Smooth muscle cell of the brain vasculature (primary cell): ENCODE measurements around the gene KLHDC7B.

Experiments used
- DNase-seq: peaks from one replicate; pipeline ENCODE4 v3.0.0-alpha.2; 2012; ENCODE audit warnings: low read depth, low spot score

The KLHDC7B gene

DNA sequence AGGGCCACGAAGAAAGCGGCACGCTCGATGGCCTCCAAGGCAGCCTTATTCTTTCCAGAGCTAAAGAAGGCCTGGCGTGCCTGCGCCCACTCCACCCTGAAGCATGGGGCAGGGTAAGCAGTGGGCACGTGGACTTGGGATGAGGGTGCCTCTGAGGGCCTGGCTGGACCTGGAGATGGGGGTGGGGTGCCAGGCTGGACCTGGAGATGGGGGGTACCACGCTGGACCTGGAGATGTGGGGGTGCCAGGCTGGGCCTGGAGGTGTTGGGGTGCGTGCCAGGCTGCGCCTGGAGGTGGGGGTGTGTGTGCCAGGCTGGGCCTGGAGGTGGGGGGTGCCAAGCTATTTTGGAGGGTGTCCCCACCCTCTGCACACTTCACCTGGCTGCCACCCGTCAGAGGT is 27.3 kb downstream of the KLHDC7B start:
- no peak for DNase-seq

DNA sequence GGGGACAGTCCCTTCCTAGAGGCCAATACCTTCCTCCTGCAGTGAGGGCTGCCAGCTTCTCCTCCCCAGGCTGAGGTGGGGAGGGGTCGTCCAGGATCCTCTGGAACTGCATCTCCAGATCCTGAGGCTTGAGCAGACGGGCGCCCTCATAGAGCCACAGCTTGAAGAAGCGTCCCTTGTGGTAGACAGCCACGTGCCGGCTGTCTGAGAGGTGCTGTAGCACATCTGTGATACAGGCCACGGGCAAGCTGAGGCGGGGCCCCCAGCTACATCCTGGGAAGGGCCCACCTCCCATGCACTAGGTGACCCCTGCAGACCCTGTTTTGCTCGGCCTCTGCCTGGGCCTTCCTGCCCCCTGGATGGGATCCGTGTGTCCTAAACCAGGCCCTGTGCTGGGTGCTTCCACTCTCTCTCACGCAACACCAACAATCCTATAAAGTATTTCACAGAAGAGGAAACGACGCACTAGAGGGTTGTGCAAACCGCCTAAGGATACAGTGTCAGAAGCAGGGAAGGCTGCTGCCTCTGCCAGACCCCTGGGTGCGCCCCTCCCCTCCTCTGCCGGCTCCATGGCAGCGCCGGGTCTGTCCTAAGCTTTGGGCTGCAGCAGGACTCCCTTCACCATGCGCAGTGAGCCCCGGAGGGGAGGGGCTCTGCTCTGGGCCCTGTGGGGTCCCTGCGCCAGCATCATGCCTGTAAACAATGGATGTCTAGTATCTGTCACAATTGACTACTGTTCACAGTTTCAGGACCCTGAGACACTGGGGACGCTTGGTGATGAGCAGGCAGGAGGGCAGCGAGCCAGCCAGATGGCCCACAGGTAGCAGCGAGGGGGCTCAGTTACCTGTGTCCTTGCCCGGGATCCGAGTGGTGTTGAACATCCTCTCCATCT is 28.0 kb downstream of the KLHDC7B start:
- no peak for DNase-seq

DNA sequence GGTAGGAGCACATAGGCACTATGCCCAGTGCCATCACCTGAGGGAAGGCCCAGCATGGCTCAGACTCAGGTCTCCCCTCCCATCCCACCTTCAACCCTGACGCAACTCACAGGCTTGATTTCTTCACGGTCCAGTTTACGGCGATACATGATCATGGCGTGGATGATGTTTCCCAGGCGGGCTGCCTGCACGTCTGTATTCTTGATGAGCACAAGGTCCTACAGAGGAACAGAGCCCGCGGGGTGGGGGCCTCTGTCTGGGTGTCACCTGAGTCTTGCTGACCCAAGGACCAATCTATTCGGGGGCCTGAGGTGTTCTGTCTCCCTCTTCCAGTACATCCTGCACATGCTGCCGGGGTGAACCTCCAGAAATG is 28.7 kb downstream of the KLHDC7B start:
- DNase-seq = no peak

DNA sequence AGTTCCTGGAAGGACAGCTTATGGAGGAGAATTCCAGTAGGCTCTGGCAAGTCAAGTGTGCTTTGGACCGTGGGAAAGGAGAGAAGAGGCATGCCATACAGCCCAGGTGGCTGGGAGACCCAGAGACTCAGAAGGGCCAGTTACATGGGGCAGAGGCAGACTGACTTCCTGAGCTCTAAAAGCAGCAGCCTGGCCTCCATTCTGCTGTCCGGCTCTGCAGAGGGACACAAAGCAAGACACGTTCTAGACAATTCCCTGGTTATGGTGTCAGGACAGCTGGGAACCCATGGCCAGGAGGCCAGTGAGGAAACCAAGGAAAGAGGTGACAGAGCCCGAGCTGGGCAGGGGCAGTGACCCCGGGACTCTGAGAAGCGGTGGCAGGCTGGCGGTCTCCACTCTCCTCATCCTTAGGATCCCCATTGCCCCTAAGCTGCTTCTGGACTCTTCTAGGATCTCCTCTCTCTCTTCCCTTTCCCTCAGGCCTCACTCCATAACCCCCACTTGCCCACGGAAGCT is 29.8 kb downstream of the KLHDC7B start:
- DNase-seq = no peak

DNA sequence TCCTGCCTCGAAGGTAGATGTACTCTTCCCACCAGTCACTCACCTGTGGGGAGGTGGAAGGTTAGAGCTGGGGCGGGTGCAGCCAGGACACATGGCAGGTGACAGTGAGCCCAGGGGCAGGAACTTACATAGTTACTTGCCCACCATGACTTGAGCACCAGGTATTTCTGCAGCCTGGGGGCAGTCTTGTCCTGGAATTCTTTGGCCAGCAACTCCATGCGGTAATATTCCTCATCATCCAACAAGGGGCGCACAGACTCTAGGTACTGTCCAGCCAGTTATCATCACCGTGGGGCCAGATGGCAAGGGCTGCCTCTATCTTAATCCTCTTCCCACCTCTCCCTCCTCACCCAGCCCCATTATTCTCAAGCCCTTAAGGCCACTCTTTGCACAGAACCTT is 30.4 kb downstream of the KLHDC7B start:
- no peak for DNase-seq

DNA sequence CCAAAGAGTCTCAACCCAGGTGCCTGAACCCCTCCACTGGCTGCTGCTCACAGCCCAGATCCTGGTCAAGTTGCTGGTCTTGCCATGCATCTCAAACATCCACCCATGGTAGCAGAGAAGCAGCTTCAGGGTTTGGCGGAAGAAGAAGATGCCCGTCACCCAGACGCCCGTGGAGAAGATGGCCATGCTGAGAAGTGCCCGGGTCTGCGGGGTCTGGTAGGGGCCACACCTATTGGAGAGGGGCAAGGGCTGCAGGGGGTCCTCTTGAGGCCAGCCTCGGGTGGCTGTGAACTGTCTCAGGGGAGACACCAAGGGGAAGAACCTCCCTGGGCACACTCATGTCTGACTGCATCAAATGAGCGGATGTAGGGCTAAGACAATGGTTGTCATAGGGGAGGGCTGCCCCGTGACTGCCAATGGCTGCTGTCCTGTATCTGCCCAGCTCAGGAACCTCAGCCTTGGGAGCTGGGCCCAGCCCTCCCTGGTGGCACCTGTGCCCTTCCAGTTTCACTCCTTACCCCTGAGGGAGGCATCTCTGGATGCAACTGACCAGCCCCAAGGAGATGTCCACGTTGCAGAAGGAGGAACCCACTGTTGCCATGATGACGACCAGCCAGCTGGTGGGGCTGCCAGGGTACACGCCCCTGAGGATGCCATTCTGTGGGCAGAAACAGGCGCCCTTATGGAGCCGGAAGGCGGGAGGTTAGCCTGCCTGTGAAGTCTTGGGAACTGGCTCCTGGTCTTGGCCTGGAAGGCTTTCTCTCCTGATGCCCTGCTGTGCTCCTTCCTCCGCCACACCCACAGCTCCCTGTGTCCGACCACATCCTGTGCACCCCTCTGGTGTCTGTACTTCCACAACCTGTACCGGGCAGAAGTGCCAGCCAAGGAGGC is 31.4 kb downstream of the KLHDC7B start:
- DNase-seq = no peak

DNA sequence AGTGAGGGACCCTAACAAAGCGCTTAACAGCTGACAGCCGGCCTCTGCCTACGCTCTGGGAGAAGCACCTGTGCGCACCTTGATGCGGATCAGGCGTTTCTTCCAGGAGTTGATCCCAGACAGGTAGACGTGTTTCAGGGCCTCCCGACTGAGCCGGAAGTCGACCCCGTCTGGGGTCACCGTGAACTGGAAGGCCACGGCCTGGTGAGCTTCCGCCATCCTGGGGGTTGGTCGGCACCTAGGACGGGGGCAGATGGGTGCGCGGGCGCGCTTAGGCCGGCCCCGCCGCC is 31.9 kb downstream of the KLHDC7B start:
- DNase-seq = no peak

DNA sequence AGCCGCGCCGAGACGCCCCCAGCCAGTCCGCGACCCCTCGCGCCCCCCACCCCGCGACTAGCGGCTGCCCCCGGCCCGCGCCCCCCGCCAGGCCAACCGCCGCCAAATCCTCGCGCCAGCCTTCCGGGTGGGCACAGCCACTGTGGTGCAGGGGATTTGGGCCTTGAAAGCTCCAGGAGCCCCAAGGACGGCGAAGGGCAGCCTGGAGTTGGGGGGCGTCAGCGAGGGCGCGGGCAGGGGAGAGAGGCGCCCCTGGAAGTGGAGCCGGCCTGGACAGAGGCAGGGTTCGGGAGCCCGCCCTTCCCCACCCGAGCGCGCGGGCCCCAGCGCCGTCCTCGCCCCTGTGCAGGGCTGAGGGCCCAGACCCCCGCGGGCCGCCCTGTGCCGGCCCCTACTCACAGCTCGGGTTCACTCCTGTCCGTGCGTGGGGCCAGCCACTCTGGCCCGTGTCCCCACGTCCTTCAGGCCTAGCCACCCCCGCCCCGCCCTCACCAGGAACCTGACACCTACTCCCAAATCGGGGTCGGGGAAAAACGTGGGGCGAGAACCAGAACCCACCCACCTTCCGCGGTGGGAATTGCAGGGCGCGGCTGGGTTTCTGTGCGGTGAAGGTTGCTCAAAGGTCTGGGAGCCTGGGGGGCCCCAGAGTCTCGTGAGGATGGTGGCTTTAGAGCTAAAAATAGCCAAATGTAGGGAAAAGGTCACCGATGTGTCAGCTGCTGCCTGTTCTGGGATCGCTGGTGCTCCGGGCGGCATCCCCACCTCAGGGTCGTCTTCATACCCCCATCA is 32.5 kb downstream of the KLHDC7B start, which contains the start of gene CPT1B:
TSS of gene CPT1B (minus strand) at position 441 of the 789 bp plus-strand sequence. CDS start 512 bp downstream, outside the sequence.
- no peak for DNase-seq

DNA sequence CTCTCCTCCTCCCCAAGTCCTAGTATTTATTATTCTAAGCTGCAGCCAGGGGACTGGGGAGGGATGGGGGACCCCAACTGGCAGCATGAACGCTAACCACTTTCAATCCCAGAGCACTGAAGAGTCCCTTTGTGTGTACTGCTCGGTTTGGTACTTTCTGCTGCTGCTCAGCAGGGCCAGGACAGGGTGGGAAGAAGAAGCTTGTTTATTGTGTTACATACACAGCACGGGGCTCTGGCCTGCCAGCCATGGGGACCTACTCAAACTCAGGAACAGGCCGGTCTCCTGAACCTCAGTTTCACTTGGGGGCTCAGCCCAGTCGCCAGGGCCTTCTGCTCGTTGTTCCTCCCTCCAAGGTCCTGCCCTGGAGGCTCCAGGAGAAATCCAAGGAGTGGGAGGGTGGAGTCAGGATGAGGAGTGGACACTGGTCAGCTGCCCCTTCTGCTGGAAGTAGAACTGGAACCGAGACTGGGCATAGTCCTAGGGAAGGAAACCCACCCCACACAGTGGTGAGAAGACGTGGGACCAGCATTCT is 33.1 kb downstream of the KLHDC7B start:
- DNase-seq = no peak

DNA sequence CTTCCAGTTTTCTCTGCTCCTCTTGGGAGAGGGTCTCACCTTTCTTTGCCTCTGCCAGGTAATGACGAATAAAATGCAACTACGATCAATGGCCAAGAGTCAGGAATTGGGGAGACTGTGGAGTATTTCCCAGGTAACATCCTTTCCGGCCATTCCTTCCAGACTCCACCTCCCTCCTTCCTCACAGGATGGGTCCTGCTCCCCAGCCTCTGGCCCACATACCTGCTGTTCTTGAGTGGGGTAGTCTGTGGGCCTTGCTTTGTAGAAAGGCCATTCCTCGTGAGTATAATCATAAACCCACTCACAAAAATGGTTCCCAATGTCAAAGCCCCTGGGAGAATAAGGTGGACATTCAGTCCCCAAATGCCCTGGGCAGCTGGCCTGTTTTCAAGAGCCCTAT is 34.1 kb downstream of the KLHDC7B start:
- DNase-seq = no peak

DNA sequence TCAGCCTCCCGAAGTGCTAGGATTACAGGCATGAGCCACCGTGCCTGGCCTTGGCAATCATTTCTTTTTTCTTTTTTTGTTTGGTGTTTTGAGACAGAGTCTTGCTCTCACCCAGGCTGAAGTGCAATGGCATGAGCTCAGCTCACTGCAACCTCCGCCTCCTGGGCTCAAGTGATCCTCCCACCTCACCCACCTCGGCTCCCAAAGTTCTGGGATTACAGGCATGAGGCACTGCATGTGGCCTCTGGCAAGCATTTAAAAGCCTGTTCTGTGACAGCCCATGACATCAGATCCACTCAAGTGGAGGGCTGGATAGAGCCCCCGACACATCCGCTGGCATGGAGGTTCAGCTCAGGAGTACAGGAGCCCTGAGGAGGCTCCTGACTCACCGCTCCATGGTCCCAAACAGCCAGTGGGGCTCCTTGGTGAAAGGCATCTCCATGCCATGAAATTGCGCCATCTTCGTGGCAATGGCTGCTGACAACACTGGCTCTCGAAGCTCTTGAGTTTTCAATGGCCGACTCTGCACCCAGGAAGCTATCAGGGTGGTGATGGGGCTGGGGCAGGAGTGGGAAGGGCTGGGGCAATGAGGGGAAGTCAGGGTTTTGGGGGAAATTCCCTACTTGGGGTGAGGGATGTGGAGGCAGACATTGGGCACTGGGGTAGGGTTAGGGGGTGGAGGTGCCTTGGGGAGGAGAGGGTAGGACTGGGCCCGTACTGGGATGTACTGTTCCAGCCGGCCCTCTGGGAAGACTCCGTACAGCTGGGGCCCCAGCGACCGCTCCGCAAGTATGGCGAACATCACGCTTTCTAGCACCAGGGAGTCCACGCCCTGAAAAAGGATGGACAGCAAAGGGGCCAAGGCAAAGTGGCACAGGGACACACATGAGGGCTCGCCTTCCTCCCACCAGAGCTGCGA is 35.6 kb downstream of the KLHDC7B start:
- DNase-seq = no peak

DNA sequence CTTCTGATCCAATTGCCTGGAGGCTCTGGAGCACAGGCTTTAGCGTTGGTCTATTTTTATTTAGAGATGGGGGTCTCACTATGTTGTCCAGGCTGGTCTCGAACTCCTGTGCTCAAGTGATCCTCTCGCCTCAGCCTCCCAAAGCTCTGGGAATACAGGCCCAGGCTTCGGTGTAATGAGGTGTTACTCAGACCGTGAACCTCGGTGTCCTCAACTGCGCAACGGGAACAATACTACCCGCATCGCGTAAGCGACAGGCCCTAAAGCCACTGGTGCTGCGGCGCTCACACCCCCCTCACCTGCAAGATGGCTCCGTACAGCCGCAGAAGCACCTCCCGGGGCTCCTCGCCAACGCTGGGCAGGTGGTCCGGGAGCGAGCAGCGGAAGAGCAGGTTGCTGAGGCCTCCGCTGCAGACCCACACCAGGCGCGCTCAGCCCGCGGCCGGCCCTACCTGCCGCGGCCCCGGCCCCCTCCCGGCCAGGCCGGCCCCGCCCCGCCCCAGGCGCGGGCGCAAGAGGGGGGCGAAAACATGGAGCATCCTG is 36.3 kb downstream of the KLHDC7B start:
- DNase-seq = no peak

DNA sequence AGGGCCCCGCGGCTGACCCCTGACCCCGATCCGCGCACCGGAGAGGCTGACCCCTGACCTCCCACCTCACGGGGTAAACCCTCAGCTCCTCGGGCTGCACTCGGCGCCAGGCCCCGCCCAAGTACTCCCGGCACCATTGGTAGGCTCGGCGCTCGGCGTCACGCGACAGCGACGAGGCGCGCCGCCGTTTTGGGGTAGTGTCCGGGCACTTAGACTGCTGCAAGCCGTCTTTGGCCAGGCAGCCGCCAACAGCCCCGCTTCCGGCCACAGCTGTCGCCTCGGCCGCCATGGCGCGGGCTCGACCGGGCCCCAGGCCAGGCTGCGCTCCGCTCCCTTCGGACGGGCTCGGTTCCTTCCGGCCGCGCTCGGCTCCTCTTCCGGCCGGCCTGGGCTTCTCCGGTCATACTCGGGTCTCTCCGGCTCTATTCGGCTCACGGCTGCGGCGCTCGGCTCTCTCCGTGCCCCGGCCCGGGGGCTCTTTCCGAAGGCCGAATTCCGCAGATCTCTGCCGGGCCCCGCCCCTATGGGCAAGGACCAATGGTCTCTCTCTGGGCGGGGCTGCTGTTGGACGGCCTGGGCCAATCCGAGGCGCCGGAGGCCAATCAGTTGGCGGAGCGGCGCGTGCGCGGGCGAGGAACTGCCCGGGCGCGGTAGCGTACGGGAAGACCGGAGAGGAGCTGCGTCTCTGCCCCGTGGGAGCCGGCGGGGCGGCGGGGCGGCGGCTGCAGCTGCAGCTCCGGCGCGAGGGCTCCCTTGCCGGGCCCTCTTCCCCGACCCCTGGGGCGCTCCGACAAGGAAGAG is 37.0 kb downstream of the KLHDC7B start, which contains the start of gene CHKB:
TSS of gene CHKB (minus strand) at position 357 of the 801 bp plus-strand sequence. CDS start at position 289, 68 bp downstream.
- peak; percentile 93 for DNase-seq

DNA sequence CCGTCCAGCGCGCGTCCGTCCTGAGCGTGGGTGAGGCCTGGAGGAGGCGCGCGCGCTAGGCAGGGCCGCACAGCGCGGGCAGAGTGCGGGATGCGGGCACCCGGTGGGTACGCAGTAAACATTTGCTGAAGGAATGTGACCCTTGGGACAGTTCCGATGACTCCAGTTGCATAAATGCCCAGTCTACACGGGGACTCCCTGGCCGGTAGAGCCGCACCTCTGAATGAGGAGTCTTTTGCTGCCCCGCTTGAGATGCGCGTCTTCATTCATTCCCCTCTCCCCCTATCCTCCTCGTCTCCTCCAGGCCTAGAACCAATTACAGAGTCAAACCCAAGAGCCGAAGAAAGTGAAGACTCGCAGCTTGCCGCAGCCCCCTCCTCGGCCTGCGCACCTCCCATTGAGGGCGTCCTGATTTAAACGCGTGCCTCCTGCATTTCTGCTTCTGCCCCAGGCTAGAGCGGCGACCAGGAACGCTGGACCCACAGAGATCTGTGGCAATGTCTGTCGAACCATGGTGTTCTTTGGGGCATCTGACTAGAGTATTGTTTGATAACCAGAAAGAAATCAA is 37.7 kb downstream of the KLHDC7B start:
- no peak for DNase-seq

DNA sequence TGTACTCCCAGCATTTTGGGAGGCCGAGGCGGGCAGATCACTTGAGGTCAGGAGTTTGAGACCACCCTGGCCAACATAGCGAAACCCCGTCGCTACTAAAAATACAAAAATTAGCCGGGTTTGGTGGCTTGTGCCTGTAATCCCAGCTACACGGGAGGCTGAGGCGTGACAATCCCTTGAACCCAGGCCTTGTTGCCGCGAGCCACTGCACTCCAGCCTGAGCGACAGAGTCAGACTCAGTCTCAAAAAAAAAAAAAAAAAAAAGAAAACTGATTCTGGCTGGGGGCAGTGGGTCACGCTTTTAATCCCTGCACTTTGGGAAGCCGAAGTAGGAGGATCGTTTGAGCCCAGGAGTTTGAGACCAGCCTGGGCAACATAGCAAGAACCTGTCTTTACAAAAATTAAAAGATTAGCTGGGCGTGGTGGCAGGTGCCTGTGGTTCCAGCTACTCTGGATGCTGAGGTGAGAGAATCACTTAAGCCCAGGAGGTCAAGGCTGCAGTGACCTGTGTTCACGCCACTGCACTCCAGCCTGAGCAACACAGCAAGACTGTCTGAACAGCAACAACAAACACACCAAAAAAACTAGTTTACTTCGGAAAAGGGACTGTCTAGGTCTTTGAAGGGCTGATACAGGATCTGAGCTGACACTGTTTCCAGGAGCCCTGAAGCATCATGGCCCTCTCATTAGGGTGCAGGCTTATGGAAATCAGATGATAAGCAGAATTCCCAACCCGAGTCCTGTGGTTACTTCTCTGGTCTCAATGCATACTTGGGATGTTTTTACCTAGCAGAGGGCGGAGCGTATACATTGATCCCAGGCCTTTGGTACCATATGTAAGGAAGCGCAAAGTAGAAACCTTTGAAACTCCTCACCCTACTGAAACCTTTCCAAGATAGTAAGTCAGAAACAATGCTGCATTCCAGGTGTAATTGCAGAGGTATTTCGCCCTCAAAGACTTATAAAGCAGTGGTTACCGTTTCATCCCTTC is 38.7 kb downstream of the KLHDC7B start:
- no peak for DNase-seq

DNA sequence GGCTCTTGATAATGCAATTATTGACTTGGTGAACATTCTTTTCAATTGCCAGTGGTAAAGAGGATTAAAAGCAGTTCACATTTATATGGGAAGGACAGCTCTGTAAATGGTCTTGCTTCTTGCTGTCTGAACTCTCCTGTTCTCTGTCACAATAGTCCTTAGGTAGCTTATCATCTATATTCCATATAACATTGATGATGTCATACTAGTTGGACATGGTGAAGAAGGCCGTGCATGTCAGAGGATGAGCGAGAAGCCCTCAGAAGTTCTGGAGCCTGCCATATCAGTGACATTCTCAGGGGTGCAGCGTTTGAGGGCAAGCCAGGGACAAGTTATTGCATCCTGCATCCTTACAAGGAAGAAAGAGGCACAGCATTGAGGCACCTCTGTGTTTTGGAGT is 39.5 kb downstream of the KLHDC7B start:
- DNase-seq = no peak

DNA sequence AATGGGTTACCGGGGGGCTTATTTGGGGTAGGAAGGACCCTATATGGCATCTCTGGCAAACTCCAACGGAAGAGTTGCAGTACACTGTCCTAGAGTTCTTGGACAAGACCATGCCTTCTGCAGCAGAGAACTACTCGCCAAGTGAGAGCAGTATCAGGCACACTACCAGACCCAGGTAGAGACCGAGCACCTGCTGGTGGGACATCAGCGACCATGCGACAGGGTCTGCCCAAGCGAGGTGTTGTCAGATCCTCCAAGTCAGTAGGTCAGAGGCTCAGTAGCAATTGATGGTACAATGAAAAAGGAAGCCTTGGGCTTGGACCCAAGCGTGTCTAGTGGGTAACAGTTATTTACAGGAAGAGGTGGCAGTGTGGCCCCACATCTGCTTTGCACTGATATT is 40.1 kb downstream of the KLHDC7B start:
- DNase-seq = no peak

DNA sequence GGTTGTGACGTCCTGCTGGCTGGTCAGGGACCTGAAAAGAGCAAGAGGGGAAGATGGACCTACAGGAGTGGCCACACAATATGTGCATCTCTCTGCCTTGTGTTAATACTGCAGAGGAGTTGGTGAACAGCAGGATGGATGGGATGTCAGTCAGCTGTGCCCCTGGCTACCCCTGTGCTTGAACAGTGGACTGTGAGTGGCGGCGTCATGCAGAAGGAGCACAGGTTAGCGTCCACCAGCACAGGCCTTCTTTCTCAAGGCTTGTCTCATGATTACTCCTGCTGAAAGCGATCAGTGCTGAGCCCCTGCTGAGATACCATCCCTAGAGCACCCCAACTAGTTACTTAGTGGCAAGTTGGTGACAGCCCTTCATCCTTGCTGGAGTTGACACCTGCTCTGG is 40.7 kb downstream of the KLHDC7B start:
- DNase-seq = no peak
